ENCODE data around the gene SMARCAD1. TPM values are rescaled to one million over a fixed set of nuclear protein-coding genes. Genes with fewer than 3 reads are reported as not detected.

SMARCAD1 gene, protein sequence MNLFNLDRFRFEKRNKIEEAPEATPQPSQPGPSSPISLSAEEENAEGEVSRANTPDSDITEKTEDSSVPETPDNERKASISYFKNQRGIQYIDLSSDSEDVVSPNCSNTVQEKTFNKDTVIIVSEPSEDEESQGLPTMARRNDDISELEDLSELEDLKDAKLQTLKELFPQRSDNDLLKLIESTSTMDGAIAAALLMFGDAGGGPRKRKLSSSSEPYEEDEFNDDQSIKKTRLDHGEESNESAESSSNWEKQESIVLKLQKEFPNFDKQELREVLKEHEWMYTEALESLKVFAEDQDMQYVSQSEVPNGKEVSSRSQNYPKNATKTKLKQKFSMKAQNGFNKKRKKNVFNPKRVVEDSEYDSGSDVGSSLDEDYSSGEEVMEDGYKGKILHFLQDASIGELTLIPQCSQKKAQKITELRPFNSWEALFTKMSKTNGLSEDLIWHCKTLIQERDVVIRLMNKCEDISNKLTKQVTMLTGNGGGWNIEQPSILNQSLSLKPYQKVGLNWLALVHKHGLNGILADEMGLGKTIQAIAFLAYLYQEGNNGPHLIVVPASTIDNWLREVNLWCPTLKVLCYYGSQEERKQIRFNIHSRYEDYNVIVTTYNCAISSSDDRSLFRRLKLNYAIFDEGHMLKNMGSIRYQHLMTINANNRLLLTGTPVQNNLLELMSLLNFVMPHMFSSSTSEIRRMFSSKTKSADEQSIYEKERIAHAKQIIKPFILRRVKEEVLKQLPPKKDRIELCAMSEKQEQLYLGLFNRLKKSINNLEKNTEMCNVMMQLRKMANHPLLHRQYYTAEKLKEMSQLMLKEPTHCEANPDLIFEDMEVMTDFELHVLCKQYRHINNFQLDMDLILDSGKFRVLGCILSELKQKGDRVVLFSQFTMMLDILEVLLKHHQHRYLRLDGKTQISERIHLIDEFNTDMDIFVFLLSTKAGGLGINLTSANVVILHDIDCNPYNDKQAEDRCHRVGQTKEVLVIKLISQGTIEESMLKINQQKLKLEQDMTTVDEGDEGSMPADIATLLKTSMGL
- 10.3 to 12.4 TPM (median 11.5 TPM) in 5 replicates for total RNA-seq (2022; extraction: Qiagen RNA extraction)

DNA sequence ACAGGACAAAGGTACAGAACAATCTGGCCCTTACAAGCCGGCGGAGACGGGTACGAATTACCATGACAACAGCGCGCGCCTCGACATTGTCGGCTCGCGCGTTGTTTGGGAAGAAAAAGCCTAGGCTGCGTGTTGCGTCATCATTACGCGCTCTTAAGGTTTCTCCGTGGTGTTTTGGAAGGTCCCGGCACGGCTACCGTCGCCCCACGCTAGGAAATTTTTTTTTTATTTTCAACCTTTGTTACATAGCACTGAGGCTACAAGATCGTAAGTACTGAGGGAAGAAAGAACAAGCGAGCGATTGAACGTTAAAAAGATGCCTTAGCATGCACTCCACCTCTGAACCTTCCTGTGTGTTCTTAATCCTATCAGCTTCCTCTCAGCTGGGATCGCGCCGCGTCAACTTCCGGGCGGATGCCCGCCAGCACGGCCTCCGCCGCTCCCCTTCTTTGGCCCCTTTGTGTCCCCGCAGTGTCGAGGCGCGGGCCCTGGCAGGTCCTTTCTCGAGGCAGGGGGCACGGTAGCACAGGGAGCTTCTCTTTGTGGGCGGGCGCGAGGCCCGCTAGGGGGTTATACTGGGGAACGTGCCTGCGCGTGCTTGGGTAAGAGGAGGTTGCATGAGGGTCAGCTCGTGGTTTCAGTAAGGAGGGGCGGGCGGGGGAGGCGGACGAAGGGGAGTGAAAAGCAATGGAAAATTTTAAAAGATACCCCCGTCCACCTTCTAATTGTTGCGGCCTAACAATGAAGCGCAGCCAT lies at the start of gene SMARCAD1:
Gene SMARCAD1, plus strand, starts transcription at position 397 of the 756 bp plus-strand sequence. CDS start 530 bp downstream, outside the sequence.

Other genes starting within 250 kb of the SMARCAD1 start
- not detected in 5 replicates for gene HPGDS, start 135.0 kb downstream of the SMARCAD1 start, total RNA-seq (2022; extraction: Qiagen RNA extraction)
- gene PDLIM5, start 244.1 kb downstream of the SMARCAD1 start, total RNA-seq (2022; extraction: Qiagen RNA extraction) = 27.5 to 43.8 TPM (median 35.7 TPM) in 5 replicates

All from A549 treated with Mapracorat at 1 μM for 4 hours (cell line).